CD14-positive monocyte (primary cell): ENCODE data around the gene SLC16A12. TPM values are rescaled to one million over a fixed set of nuclear protein-coding genes. Genes with fewer than 3 reads are reported as not detected.

ENCODE experiments used
- DNase-seq, 3 donors: peaks; one replicate each; pipeline ENCODE4 v3.0.0-alpha.2; 2011 to 2022
- H2AFZ ChIP-seq: 2 replicates; pipeline ENCODE4 v1.6.0; 2012; ENCODE audit warnings: mild to moderate bottlenecking, low read depth, low read length, inconsistent platforms; ENCODE audit not compliant: insufficient read depth, poor library complexity, severe bottlenecking
- H3K27ac ChIP-seq, 2 donors: 1 replicate in 1 of 2; 2 replicates in 1 of 2; pipeline ENCODE4 v1.5.1; 2012 to 2013; ENCODE audit warnings: low read length in 2 of 2, control low read depth in 1 of 2, inconsistent platforms in 1 of 2, low read depth in 1 of 2, mild to moderate bottlenecking in 1 of 2
- H3K27me3 ChIP-seq, 2 donors: one replicate each; pipeline versions ENCODE4 v1.6.0 to v1.6.1; 2011 to 2013; ENCODE audit warnings: low read length in 2 of 2; ENCODE audit not compliant: control insufficient read depth in 2 of 2, insufficient read depth in 2 of 2
- H3K36me3 ChIP-seq, 2 donors: replicated peaks in 1 of 2; 1 replicate in 1 of 2; 2 replicates in 1 of 2; pipeline versions ENCODE4 v1.5.1 to v1.6.1; 2012 to 2013; ENCODE audit warnings: low read length in 2 of 2, control low read depth in 1 of 2, inconsistent platforms in 1 of 2, mild to moderate bottlenecking in 1 of 2; ENCODE audit not compliant: insufficient read depth in 2 of 2, control insufficient read depth in 1 of 2
- H3K4me1 ChIP-seq, 2 donors: 1 replicate in 1 of 2; 2 replicates in 1 of 2; pipeline versions ENCODE4 v1.5.1 to v1.6.1; 2012 to 2013; ENCODE audit warnings: low read length in 2 of 2, control low read depth in 1 of 2, inconsistent platforms in 1 of 2, mild to moderate bottlenecking in 1 of 2, moderate library complexity in 1 of 2; ENCODE audit not compliant: insufficient read depth in 2 of 2, control insufficient read depth in 1 of 2
- H3K4me2 ChIP-seq: replicated peaks from 2 replicates; pipeline ENCODE3; 2012; ENCODE audit warnings: low read length, moderate library complexity, mild to moderate bottlenecking; ENCODE audit not compliant: poor library complexity, severe bottlenecking; ENCODE audit errors: extremely low read depth
- H3K4me3 ChIP-seq, 3 experiments: fragments of 200-600 bp in 1 of 3; sonication (generic) in 1 of 3; replicated peaks in 1 of 3; 1 replicate in 2 of 3; 2 replicates in 1 of 3; pipeline ENCODE4 v1.5.1; 2011 to 2013; ENCODE audit warnings: low read length in 3 of 3, mild to moderate bottlenecking in 3 of 3, control low read depth in 2 of 3, low read depth in 2 of 3, inconsistent platforms in 1 of 3, moderate library complexity in 1 of 3
- H3K79me2 ChIP-seq: 2 replicates; pipeline ENCODE4 v1.6.0; 2012; ENCODE audit warnings: mild to moderate bottlenecking, control low read depth, inconsistent platforms, low read length, moderate library complexity; ENCODE audit not compliant: insufficient read depth
- H3K9ac ChIP-seq: 2 replicates; pipeline ENCODE4 v1.6.0; 2017; ENCODE audit warnings: low read length, mild to moderate bottlenecking; ENCODE audit not compliant: insufficient read depth, poor library complexity, severe bottlenecking
- H3K9me3 ChIP-seq, 2 donors: replicated peaks in 1 of 2; 1 replicate in 1 of 2; 2 replicates in 1 of 2; pipeline versions ENCODE4 v1.5.1 to v1.6.1; 2012 to 2013; ENCODE audit warnings: low read length in 2 of 2, control low read depth in 1 of 2; ENCODE audit not compliant: control insufficient read depth in 1 of 2, insufficient read depth in 1 of 2
- H4K20me1 ChIP-seq: 2 replicates; pipeline ENCODE4 v1.6.0; 2012; ENCODE audit warnings: mild to moderate bottlenecking, low read length, control low read depth, moderate library complexity; ENCODE audit not compliant: insufficient read depth
- H3K27ac Mint-ChIP-seq, 7 donors: one replicate each; pipeline ENCODE4 v1.8.0; 2020; ENCODE audit warnings: mild to moderate bottlenecking in 7 of 7, mixed read lengths in 7 of 7, moderate library complexity in 6 of 7, inconsistent platforms in 2 of 7
- H3K27me3 Mint-ChIP-seq, 3 donors: one replicate each; pipeline ENCODE4 v1.8.0; 2021 to 2022; ENCODE audit warnings: low read depth in 3 of 3, mild to moderate bottlenecking in 3 of 3, mixed read lengths in 3 of 3, moderate library complexity in 3 of 3, inconsistent platforms in 1 of 3
- H3K36me3 Mint-ChIP-seq, 2 donors: one replicate each; pipeline ENCODE4 v1.8.0; 2020; ENCODE audit warnings: mixed read lengths in 2 of 2, inconsistent platforms in 1 of 2, mild to moderate bottlenecking in 1 of 2
- H3K4me1 Mint-ChIP-seq: one replicate; pipeline ENCODE4 v1.8.0; 2020; ENCODE audit warnings: mild to moderate bottlenecking, mixed read lengths
- H3K4me3 Mint-ChIP-seq, 2 donors: one replicate each; pipeline ENCODE4 v1.8.0; 2020; ENCODE audit warnings: mild to moderate bottlenecking in 2 of 2, mixed read lengths in 2 of 2, moderate library complexity in 1 of 2
- H3K9me3 Mint-ChIP-seq, 7 donors: one replicate each; pipeline ENCODE4 v1.8.0; 2020 to 2022; ENCODE audit warnings: mixed read lengths in 7 of 7, mild to moderate bottlenecking in 6 of 7, moderate library complexity in 6 of 7, inconsistent platforms in 2 of 7
- CTCF ChIP-seq: fragments of 200-600 bp; IDR thresholded peaks from one replicate; pipeline ENCODE4 v1.8.0; 2022; ENCODE audit warnings: antibody characterized with exemption, mild to moderate bottlenecking
- WGBS: methylation state at CpG from one replicate; pipeline ENCODE4 v1.1.5; 2013; ENCODE audit warnings: missing lambda C conversion rate; ENCODE audit not compliant: insufficient coverage; 5-methylcytosine and 5-hydroxymethylcytosine counted together
- intact Hi-C, 2 donors: fragments of 100-400 bp; cut with micrococcal nuclease; formaldehyde crosslinking; loops; one replicate each; pipeline versions ENCODE4 v1.15.0 to v1.15.1; 2023
- polyA plus RNA-seq, 3 donors: library from polyadenylated mRNA; depleted of rRNA in 1 of 3; unstranded in 2 of 3; stranded (reverse) in 1 of 3; fragments of 300-500 nt in 2 of 3; fragments of >200 nt in 1 of 3; fragmentation: Illumina TruSeq in 2 of 3; gene quantifications; 1 replicate in 2 of 3; 2 replicates in 1 of 3; pipeline ENCODE4 v1.2.3, GENCODE V29; 2012 to 2021

SLC16A12 gene
- polyA plus RNA-seq, 3 donors, result 0.04 TPM; not detected in 2

- H3K9me3 ChIP-seq, result no peaks in the 10 kb centered on the region
- H3K27me3 Mint-ChIP-seq, result peaks cover 56 to 67% (median 60%) of the 10 kb centered on the region in 3 donors
- H3K4me1 Mint-ChIP-seq, result peaks cover 2% of the 10 kb centered on the region
Observed at GRCh38 chr10:89537364-89537763, 2.0 kb upstream of the SLC16A12 start.

GRCh38 chr10:89536013-89536354 lies 590 bp upstream of the SLC16A12 start:
- Mint-ChIP-seq H3K4me3 (peak overlapping the region in 1 of 2 donors; percentile 78), H3K9me3 (peaks cover 0 to 12% (median 7%) of the 10 kb centered on the region in 7 donors), H3K4me1 (peaks cover 2% of the 10 kb centered on the region), H3K36me3 (peaks cover 0 to 2% of the 10 kb centered on the region in 2 donors), H3K27me3 (peaks cover 65 to 77% (median 72%) of the 10 kb centered on the region in 3 donors), H3K27ac (no peak overlapping the region)
- H3K27me3 ChIP-seq, result peaks cover 64 to 80% of the 10 kb centered on the region in 2 donors
- H3K27ac ChIP-seq, result no peak overlapping the region
- no peaks in the 10 kb centered on the region for H4K20me1 ChIP-seq
- H3K9me3 ChIP-seq, result no peaks in the 10 kb centered on the region
- H3K4me1 ChIP-seq, result no peaks in the 10 kb centered on the region
- H3K36me3 ChIP-seq, result no peaks in the 10 kb centered on the region
- H3K4me2 ChIP-seq, result no peak overlapping the region
- intact Hi-C loops, result no loop called here
- no peak overlapping the region for H3K9ac ChIP-seq
- DNase-seq, result no peak
- no peak for TF ChIP-seq CTCF
- no peak overlapping the region for H2AFZ ChIP-seq
- no peaks in the 10 kb centered on the region for H3K79me2 ChIP-seq
- H3K4me3 ChIP-seq, result no peak overlapping the region
- WGBS, result 28% methylated on average over 10 of the region's 16 CpGs

More at GRCh38 chr10:89537364-89537763, 2.0 kb upstream of the SLC16A12 start:
- Histone ChIP-seq H4K20me1 (no peaks in the 10 kb centered on the region), H3K79me2 (no peaks in the 10 kb centered on the region), H3K4me2 (no peak overlapping the region), H3K36me3 (no peaks in the 10 kb centered on the region), H3K4me3 (no peak overlapping the region), H3K27me3 (peaks cover 56 to 66% of the 10 kb centered on the region in 2 donors), H3K9ac (no peak overlapping the region), H2AFZ (no peak overlapping the region), H3K4me1 (no peaks in the 10 kb centered on the region), H3K27ac (no peak overlapping the region)
- WGBS, result no CpG with 5 or more reads among the region's 1 CpG
- H3K36me3 Mint-ChIP-seq, result peaks cover 0 to 2% of the 10 kb centered on the region in 2 donors
- no peak for TF ChIP-seq CTCF
- no peak overlapping the region for H3K27ac Mint-ChIP-seq
- intact Hi-C loops, result no loop called here
- H3K9me3 Mint-ChIP-seq, result peaks cover 0 to 12% (median 5%) of the 10 kb centered on the region in 7 donors
- H3K4me3 Mint-ChIP-seq, result peak overlapping the region in 1 of 2 donors; percentile 55
- no peak for DNase-seq
